A673 (cell line): ENCODE data around the gene SDHAF1. TPM values are rescaled to one million over a fixed set of nuclear protein-coding genes. Genes with fewer than 3 reads are reported as not detected.
A peak's percentile ranks its signal among the peaks of the same experiment; 100 is the strongest.

ENCODE experiments used
- BruUV-seq: library from RNA; stranded (reverse); fragments of 400-500 nt; replicated peaks from 2 replicates; lab custom pipeline; 2021; lab: Mats Ljungman, UMichigan
- CTCF ChIA-PET: fragments of 300-600 bp; sonication (Branson Sonifier 250); formaldehyde crosslinking; loops from one replicate; lab custom pipeline; 2022; ENCODE audit warnings: antibody characterized with exemption; lab: Charles Lee
- POLR2A ChIA-PET: fragments of 300-600 bp; sonication (Branson Sonifier 250); formaldehyde crosslinking; loops from one replicate; lab custom pipeline; 2022; ENCODE audit warnings: antibody characterized with exemption; ENCODE audit not compliant: low non-redundant PET; lab: Charles Lee
- DNase-seq: peaks from one replicate; pipeline ENCODE4 v3.0.0-alpha.2; 2015; ENCODE audit warnings: low spot score
- H3K27ac ChIP-seq: fragments of 200-600 bp; sonication (generic); 2 replicates; pipeline ENCODE4 v1.5.1; 2016; ENCODE audit warnings: mixed run types, low read depth, mild to moderate bottlenecking, mixed read lengths, antibody characterized with exemption, low read length; ENCODE audit not compliant: poor library complexity, severe bottlenecking
- H3K27me3 ChIP-seq: fragments of 200-600 bp; sonication (generic); replicated peaks from 2 replicates; pipeline ENCODE4 v1.6.1; 2017; ENCODE audit warnings: mixed run types, low read depth, mild to moderate bottlenecking, mixed read lengths, antibody characterized with exemption, low read length; ENCODE audit not compliant: insufficient read depth, poor library complexity
- H3K36me3 ChIP-seq: fragments of 200-600 bp; sonication (generic); 2 replicates; pipeline ENCODE4 v1.6.1; 2016; ENCODE audit warnings: mixed run types, mild to moderate bottlenecking, mixed read lengths, antibody characterized with exemption, low read length; ENCODE audit not compliant: insufficient read depth, poor library complexity, severe bottlenecking
- H3K4me1 ChIP-seq: fragments of 200-600 bp; sonication (generic); 2 replicates; pipeline ENCODE4 v1.6.1; 2017; ENCODE audit warnings: mixed run types, mild to moderate bottlenecking, mixed read lengths, antibody characterized with exemption, low read length; ENCODE audit not compliant: insufficient read depth, poor library complexity, severe bottlenecking
- H3K4me3 ChIP-seq: fragments of 200-600 bp; sonication (generic); 2 replicates; pipeline ENCODE4 v1.5.1; 2016; ENCODE audit warnings: low read depth, mixed run types, mild to moderate bottlenecking, mixed read lengths, low read length; ENCODE audit not compliant: poor library complexity, severe bottlenecking
- H3K9me3 ChIP-seq: fragments of 200-600 bp; sonication (generic); 2 replicates; pipeline ENCODE4 v1.6.1; 2016; ENCODE audit warnings: mixed run types, low read depth, mild to moderate bottlenecking, mixed read lengths, antibody characterized with exemption, low read length; ENCODE audit not compliant: poor library complexity, severe bottlenecking
- EZH2 ChIP-seq: fragments of 200-600 bp; sonication (generic); IDR thresholded peaks from 2 replicates; pipeline ENCODE4 v1.6.1; 2017; ENCODE audit warnings: borderline replicate concordance, low read depth, mild to moderate bottlenecking, mixed read lengths, antibody characterized with exemption, low read length; ENCODE audit not compliant: poor library complexity, severe bottlenecking
- intact Hi-C: fragments of 100-400 bp; cut with micrococcal nuclease; formaldehyde crosslinking; loops from one replicate; pipeline ENCODE4 v1.10.0; 2022; ENCODE audit not compliant: unreplicated experiment
- total RNA-seq: library from RNA; stranded (reverse); gene quantifications from 2 replicates; pipeline ENCODE4 v1.2.3, GENCODE V29; 2021
- TF ChIP-seq, protein P1 (sequence below): fragments of 300-800, 200-600 bp; sonication (generic); conservative IDR thresholded peaks from 2 replicates; pipeline ENCODE4 v1.5.1; 2017; ENCODE audit warnings: low read depth, mild to moderate bottlenecking, antibody characterized with exemption, low read length, moderate library complexity, mixed read lengths

Gene SDHAF1
- total RNA-seq, 1 experiment from 2014 or later, result 8.9 TPM

GRCh38 chr19:36008336-36008978 is 13.5 kb downstream of the SDHAF1 start, which contains the start of gene SYNE4:
TSS of gene SYNE4 (minus strand) at chr19:36008813. CDS start at chr19:36008681, 132 bp downstream.
- Histone ChIP-seq H3K9me3 (no peaks in the 10 kb centered on the region), H3K36me3 (no peaks in the 10 kb centered on the region), H3K4me1 (no peaks in the 10 kb centered on the region), H3K27ac (peak within 1 kb of the TSS; percentile 56), H3K4me3 (peak within 1 kb of the TSS; percentile 44), H3K27me3 (no peaks in the 10 kb centered on the region)
- no peak for DNase-seq
- POLR2A ChIA-PET, result no interaction called here
- intact Hi-C loops, result no loop called here
- no TSS peak for BruUV-seq
- no peak for TF ChIP-seq EZH2
- TF ChIP-seq, protein P1, sequence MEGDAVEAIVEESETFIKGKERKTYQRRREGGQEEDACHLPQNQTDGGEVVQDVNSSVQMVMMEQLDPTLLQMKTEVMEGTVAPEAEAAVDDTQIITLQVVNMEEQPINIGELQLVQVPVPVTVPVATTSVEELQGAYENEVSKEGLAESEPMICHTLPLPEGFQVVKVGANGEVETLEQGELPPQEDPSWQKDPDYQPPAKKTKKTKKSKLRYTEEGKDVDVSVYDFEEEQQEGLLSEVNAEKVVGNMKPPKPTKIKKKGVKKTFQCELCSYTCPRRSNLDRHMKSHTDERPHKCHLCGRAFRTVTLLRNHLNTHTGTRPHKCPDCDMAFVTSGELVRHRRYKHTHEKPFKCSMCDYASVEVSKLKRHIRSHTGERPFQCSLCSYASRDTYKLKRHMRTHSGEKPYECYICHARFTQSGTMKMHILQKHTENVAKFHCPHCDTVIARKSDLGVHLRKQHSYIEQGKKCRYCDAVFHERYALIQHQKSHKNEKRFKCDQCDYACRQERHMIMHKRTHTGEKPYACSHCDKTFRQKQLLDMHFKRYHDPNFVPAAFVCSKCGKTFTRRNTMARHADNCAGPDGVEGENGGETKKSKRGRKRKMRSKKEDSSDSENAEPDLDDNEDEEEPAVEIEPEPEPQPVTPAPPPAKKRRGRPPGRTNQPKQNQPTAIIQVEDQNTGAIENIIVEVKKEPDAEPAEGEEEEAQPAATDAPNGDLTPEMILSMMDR, result no peak
- CTCF ChIA-PET, result no interaction called here

GRCh38 chr19:36009220-36009619 is 14.2 kb downstream of the SDHAF1 start:
- Histone ChIP-seq H3K27ac (peak overlapping the region; percentile 56), H3K4me3 (peak overlapping the region; percentile 44), H3K36me3 (no peaks in the 10 kb centered on the region), H3K27me3 (no peaks in the 10 kb centered on the region), H3K4me1 (no peaks in the 10 kb centered on the region), H3K9me3 (no peaks in the 10 kb centered on the region)
- intact Hi-C loops, result no loop called here
- no peak for TF ChIP-seq EZH2
- TF ChIP-seq, protein P1, result no peak
- ChIA-PET CTCF (no interaction called here), POLR2A (no interaction called here)
- BruUV-seq, result no TSS peak
- DNase-seq, result peak; percentile 65

- DNase-seq, result no peak
- intact Hi-C loops, result no loop called here
- Histone ChIP-seq H3K36me3 (no peaks in the 10 kb centered on the region), H3K27ac (peak overlapping the region; percentile 56), H3K9me3 (no peaks in the 10 kb centered on the region), H3K4me1 (peaks cover 4% of the 10 kb centered on the region), H3K27me3 (no peaks in the 10 kb centered on the region), H3K4me3 (peak overlapping the region; percentile 44)
- no peak for TF ChIP-seq EZH2
- TF ChIP-seq, protein P1, result no peak
- BruUV-seq, result no TSS peak
- POLR2A ChIA-PET, result no interaction called here
- CTCF ChIA-PET, result no interaction called here
Observed at GRCh38 chr19:36009633-36010379, 14.8 kb downstream of the SDHAF1 start.
